Upper lobe of left lung (tissue), 4 donors: ENCODE data around the gene JAZF1.

Experiments used
- POLR2A ChIP-seq, 4 donors: fragments of 450-650 bp; IDR thresholded peaks; one replicate each; pipeline ENCODE4 v1.5.1; 2016 to 2017; ENCODE audit warnings: antibody characterized with exemption in 4 of 4, mild to moderate bottlenecking in 2 of 4
- POLR2AphosphoS5 ChIP-seq, 2 donors: sonication (generic); formaldehyde crosslinking; IDR thresholded peaks; one replicate each; pipeline ENCODE4 v1.5.1; 2017; ENCODE audit warnings: antibody characterized with exemption in 2 of 2
- TF ChIP-seq, protein P1 (sequence below), 6 experiments: fragments of 450-650 bp in 4 of 6; fragments of 200-600 bp in 2 of 6; sonication (generic) in 2 of 6; IDR thresholded peaks; one replicate each; pipeline ENCODE4 v1.5.1; 2016 to 2019; ENCODE audit warnings: antibody characterized with exemption in 6 of 6

DNA sequence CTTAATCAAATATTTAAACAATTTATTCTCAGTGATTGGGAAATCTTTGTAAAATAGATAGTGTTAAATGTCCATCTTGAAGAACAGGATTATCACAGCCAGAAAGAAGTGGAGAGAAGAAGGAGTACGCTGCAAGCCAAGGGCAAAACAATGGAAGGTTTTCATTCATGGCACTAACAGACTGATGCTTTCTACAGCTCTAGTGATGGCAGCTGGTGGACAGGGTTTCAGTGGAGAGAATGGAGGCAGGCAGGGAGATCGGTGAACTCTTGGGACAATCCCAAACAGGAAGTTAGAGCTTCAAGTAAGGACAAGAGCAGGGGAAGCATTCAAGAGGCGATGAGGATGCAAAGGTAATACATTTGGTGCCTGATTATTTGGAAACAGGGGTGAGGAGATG, 207.0 kb downstream of the JAZF1 start:
- TF ChIP-seq, protein P1, sequence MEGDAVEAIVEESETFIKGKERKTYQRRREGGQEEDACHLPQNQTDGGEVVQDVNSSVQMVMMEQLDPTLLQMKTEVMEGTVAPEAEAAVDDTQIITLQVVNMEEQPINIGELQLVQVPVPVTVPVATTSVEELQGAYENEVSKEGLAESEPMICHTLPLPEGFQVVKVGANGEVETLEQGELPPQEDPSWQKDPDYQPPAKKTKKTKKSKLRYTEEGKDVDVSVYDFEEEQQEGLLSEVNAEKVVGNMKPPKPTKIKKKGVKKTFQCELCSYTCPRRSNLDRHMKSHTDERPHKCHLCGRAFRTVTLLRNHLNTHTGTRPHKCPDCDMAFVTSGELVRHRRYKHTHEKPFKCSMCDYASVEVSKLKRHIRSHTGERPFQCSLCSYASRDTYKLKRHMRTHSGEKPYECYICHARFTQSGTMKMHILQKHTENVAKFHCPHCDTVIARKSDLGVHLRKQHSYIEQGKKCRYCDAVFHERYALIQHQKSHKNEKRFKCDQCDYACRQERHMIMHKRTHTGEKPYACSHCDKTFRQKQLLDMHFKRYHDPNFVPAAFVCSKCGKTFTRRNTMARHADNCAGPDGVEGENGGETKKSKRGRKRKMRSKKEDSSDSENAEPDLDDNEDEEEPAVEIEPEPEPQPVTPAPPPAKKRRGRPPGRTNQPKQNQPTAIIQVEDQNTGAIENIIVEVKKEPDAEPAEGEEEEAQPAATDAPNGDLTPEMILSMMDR (IDR thresholded peaks at IDR 0.05): no peak
- TF ChIP-seq POLR2AphosphoS5 (IDR thresholded peaks at IDR 0.05) (no peak), POLR2A (IDR thresholded peaks at IDR 0.05) (no peak)
